Measurements from ENCODE around the gene DTX2.
"Not testable (repeated sequence)": the region's sequence is repeated elsewhere in the genome, so short reads cannot be mapped to it uniquely, and the experiment has no call there.

DTX2 gene

GRCh38 chr7:76509931-76510877, 48.7 kb downstream of the DTX2 start, which contains the start of gene UPK3B:
TSS of gene UPK3B (plus strand) at chr7:76510552. CDS start at chr7:76510653, 101 bp downstream.
- H3K27ac ChIP-seq: peak within 1 kb of the TSS in 2 of 21 experiments; percentile 11 to 47
- H3K4me3 ChIP-seq: no peak within 1 kb of the TSS

- not testable (repeated sequence) for H3K4me3 ChIP-seq, H3K27ac ChIP-seq
Measured at GRCh38 chr7:76511200-76511910, 49.8 kb downstream of the DTX2 start.

GRCh38 chr7:76511911-76512885, 50.7 kb downstream of the DTX2 start:
- H3K4me3 ChIP-seq, H3K27ac ChIP-seq: not testable (repeated sequence)

DNA sequence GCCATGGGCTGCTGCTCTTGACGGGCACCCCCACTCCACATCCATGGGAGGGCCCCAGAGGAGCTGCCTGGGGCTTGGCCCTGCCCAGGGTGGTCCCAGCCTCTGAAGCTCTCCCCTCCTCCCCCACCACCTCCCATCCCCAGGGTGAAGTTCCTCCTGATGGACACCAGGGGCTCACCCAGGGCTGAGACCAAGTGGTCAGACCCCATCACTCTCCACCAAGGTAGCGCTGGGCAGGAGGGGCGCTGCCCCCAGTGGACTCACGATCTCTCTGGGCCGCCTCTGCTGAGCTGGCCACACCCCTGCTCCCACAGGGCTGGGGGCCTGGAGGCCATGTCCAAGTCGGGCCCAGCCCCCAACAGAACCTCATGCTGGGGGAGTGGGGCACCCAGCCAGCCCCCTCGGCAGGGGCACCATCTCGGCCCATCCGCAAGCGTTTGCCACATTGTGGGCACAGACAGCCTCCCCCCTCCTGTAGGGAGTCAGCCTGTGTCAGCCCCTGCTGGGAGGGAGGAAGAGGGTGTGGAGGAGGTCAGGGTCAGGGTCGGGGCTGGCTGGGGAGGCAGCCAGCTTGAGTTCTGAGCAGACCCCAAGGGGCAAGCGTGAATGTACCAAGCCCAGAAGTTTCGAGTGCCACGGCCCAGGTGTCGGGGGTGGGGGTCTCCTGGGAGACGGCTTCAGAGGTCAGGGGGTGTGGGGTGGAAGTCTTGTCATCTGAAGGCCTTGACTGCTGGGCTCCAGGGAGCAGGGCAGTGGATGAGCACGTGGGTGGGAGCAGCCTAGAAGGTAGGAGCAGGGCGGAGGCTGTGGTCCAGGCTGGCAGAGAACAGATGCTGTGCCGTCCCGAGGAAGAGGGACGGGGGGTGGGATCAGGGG, 51.7 kb downstream of the DTX2 start:
- no peak overlapping the region for H3K4me3 ChIP-seq
- H3K27ac ChIP-seq: no peak overlapping the region

DNA sequence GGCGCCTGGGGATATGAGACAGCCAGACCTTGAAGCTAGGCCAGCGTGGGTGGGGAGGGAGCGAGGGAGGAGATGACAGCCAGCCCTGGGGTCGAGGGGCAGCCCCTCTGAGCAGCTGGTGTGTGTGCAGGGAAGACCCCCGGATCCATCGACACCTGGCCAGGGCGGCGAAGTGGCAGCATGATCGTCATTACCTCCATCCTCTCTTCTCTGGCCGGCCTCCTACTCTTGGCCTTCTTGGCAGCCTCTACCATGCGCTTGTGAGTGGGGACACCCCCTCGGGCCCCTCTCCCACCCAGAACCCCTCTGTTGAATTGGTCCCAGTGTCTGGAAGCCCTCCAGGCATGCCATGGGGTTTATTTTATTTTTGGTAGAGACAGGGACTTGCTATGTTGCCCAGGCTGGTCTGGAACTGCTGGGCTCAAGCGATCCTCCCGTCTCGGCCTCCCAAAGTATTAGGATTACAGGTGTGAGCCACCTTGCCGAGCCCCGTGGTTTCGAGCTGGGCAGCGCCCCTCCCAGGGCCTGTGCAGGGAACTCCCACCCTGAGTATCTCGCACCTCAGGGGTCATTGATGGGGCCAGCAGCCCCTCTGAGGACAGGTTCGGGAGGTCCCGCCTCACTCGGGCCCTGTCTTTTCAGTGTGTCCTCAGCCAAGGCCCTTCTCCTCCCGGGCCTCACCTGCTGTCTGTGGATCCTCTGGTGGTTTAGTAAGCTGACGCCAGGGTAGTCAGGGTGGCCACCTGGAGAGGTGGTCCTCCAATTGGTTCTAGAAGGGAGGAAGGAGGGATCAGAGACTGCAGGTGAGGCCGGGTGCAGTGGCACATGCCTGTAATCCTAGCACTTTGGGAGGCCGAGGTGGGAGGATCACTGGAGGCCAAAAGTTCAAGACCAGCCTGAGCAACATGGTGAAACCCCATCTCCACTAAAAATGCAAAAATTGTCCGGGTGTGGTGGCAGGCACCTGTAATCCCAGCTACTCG, 52.6 kb downstream of the DTX2 start:
- H3K4me3 ChIP-seq: no peak overlapping the region
- no peak overlapping the region for H3K27ac ChIP-seq

DNA sequence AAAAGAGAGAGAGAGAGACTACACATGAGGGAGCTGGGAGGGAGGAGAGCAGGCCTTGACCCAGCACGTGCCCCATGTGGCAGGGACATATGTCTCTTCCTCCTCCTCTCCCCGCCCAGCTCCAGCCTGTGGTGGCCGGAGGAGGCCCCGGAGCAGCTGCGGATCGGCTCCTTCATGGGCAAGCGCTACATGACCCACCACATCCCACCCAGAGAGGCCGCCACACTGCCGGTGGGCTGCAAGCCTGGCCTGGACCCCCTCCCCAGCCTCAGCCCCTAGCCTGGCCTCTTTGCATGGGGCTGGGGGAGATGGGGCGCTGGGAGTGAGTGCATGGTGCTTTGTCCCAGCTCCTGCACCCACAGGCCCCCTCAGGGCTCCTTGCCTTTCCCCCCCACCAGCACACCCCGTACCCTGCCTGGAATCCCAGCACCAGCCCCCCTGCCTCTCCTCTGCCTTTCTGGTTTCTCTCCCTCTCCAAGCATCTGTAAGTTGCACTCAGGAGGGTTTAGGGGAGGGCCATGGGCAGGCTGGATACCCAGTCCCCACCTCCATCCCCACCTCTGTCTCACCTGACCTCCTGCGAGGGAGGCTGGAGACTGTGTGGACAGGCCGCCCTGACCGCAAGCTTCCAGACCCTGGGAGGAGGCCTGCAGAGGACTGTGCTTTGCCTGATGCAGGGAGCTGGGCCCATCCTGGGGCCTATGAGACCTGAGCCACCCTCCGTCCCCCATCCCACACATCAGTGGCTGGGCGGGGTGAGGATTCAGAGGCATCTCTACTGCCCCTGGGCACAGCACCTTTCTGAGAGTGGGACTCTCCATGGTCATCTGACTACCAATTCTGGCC, 53.6 kb downstream of the DTX2 start:
- no peak overlapping the region for H3K27ac ChIP-seq
- H3K4me3 ChIP-seq: no peak overlapping the region

GRCh38 chr7:76515999-76516443, 54.5 kb downstream of the DTX2 start:
- H3K4me3 ChIP-seq: no peak overlapping the region

GRCh38 chr7:76516932-76517331, 55.4 kb downstream of the DTX2 start:
- H3K27ac ChIP-seq: not testable (repeated sequence)

More at GRCh38 chr7:76515999-76516443, 54.5 kb downstream of the DTX2 start:
- no peak overlapping the region for H3K27ac ChIP-seq

DNA sequence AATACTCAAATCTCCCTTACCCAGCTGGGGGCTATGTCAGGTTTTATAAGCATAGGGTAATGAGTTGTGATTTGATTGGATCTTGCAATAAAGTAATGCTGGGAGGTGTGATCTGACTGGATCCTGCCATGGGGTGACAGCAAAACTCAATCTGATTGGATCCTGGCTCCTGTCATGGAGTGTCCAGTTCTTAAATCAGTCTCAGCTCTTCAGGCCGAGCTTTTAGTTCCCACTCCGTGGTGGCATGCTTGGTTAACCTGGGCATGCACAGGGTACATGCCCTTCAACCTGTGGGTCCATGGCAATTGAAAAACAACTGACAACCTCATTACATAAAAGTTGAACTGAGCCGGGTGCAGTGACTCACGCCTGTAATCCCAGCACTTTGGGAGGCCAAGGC, 64.7 kb downstream of the DTX2 start:
- not testable (repeated sequence) for H3K4me3 ChIP-seq, H3K27ac ChIP-seq

More at GRCh38 chr7:76516932-76517331, 55.4 kb downstream of the DTX2 start:
- not testable (repeated sequence) for H3K4me3 ChIP-seq

GRCh38 chr7:76531643-76532042, 70.1 kb downstream of the DTX2 start:
- not testable (repeated sequence) for H3K4me3 ChIP-seq, H3K27ac ChIP-seq

- not testable (repeated sequence) for H3K4me3 ChIP-seq, H3K27ac ChIP-seq
Measured at GRCh38 chr7:76543197-76543596, 81.7 kb downstream of the DTX2 start, which contains the start of gene SPDYE16. TSS of gene SPDYE16 (minus strand) at chr7:76543297. CDS start at chr7:76541459, 1,838 bp downstream.

GRCh38 chr7:76549025-76549854, 87.7 kb downstream of the DTX2 start:
- peak overlapping the region; percentile 62 to 100 (median 92) for H3K4me3 ChIP-seq
- H3K27ac ChIP-seq: peak overlapping the region; percentile 71 to 100 (median 96)

- Histone ChIP-seq H3K27ac (peak overlapping the region; percentile 71 to 100 (median 96)), H3K4me3 (peak overlapping the region; percentile 62 to 100 (median 92))
Measured at GRCh38 chr7:76549855-76550248, 88.3 kb downstream of the DTX2 start.

GRCh38 chr7:76551992-76552391, 90.5 kb downstream of the DTX2 start:
- not testable (repeated sequence) for H3K4me3 ChIP-seq, H3K27ac ChIP-seq
